ENCODE results near the gene SGTB.
A peak's percentile ranks its signal among the peaks of the same experiment; 100 is the strongest.
"Not testable (repeated sequence)": the region's sequence is repeated elsewhere in the genome, so short reads cannot be mapped to it uniquely, and the experiment has no call there.

The SGTB gene

DNA sequence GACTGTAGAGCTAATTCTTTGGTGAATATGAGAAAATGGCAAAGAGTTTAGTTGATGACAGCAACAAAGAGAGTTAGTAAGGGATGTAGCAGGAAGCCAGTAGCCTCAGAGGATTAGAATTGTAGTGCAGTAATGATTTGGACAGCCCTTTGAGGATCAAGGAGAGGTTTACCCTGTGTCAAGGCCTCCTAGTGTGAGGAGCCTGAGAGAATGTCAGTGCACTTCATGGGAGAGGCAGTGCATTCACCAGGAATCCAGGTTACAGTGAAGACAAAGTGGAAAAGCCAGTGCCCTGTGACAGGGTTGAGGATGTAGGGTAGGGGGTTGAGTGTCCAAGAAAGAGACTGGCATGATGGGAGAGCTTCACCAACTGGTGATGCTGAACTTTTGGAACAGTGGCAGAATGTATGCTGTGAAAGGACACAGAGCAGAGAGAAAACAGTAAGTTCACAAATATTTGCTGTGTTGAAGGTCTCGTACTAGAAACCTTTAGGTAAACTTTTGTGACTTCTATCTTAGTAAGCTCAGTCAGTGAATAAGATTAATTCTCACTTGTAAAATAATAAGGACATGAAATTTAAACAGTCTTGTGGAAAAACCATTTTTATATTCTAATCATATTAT lies 27.4 kb upstream of the SGTB start:
- Mint-ChIP-seq H3K9me3 (no peaks in the 10 kb centered on the region), H3K27me3 (no peaks in the 10 kb centered on the region), H3K4me3 (no peak overlapping the region), H3K36me3 (ENCODE audit: low read depth) (no peaks in the 10 kb centered on the region), H3K4me1 (ENCODE audit: low read depth) (peaks cover 5% of the 10 kb centered on the region), H3K27ac (no peak overlapping the region)
- DNase-seq: no peak

DNA sequence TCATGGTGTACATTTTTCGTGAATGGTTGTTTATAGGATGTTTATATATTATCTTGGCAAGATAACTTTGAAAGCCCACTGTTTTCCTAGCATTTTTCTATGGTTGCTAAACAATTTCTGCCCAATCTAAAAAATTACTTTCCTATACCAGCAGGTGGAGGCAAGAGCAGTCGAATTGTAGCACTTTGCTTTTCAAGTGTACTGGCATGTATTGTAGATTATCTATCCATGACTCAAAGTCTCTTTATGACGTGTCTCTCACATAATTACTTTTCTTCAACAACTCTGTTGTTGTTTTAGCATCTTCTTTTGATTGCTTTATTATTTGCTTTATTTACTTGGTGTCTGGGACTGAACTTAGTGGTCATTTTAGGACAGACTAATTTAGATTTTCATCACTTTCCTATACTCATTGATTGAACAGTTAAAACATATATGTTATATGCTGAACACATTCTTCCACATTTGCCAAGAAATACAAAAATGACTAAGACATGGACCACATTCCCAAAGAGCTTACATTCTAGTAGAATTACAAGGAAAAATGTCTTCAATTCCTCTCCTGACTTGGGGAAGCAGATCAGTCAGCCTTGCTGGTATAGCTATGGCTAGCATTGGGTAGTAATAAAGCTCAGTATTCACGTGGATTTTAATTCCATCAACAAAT lies 20.8 kb upstream of the SGTB start:
- Mint-ChIP-seq H3K27ac (no peak overlapping the region), H3K9me3 (peaks cover 3% of the 10 kb centered on the region), H3K27me3 (no peaks in the 10 kb centered on the region), H3K4me1 (ENCODE audit: low read depth) (peaks cover 16% of the 10 kb centered on the region), H3K4me3 (no peak overlapping the region), H3K36me3 (ENCODE audit: low read depth) (peaks cover 3% of the 10 kb centered on the region)
- DNase-seq: no peak

DNA sequence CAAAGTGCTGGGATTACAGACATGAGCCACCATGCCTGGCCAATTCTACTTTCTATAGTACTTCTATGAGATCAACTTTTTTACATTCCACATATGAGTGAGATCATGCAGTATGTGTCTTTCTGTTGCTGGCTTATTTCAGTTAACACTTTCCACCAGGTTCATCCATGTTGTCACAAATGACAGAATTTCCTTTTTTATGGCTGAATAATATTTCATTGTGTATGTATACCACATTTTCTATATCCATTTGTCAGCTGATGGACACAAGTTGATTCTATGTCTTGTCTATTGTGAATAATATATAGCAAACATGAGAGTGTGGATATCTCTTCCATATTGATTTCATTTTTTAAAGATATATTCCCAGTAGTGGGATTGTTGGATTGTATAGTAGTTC lies 17.3 kb upstream of the SGTB start:
- H3K36me3 Mint-ChIP-seq (ENCODE audit: low read depth): peaks cover 3% of the 10 kb centered on the region
- no peak overlapping the region for H3K27ac Mint-ChIP-seq
- peaks cover 29% of the 10 kb centered on the region for H3K4me1 Mint-ChIP-seq (ENCODE audit: low read depth)
- no peak overlapping the region for H3K4me3 Mint-ChIP-seq
- peaks cover 3% of the 10 kb centered on the region for H3K9me3 Mint-ChIP-seq
- no peaks in the 10 kb centered on the region for H3K27me3 Mint-ChIP-seq
- no peak for DNase-seq

DNA sequence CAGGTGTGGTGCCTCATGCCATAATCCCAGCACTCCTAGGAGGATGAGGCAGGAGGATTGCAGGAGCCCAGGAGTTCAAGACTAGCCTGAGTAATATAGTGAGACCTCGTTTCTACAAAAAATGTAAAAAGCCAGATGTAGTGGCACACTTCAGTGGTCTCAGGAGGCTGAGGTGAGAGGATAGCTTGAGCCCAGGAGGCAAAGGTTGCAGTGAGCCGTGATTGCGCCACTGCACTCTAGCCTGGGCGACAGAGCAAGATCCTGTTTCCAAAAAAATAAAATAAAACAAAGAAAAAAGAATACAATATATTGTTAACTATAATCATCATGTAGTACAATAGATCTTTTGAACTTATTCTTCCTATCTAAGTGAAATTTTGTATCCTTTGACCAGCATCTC lies 16.4 kb upstream of the SGTB start:
- H3K36me3 Mint-ChIP-seq (ENCODE audit: low read depth): peaks cover 3% of the 10 kb centered on the region
- H3K27ac Mint-ChIP-seq: no peak overlapping the region
- no peak overlapping the region for H3K4me3 Mint-ChIP-seq
- H3K4me1 Mint-ChIP-seq (ENCODE audit: low read depth): peaks cover 30% of the 10 kb centered on the region
- H3K27me3 Mint-ChIP-seq: no peaks in the 10 kb centered on the region
- H3K9me3 Mint-ChIP-seq: peaks cover 3% of the 10 kb centered on the region
- DNase-seq: no peak

DNA sequence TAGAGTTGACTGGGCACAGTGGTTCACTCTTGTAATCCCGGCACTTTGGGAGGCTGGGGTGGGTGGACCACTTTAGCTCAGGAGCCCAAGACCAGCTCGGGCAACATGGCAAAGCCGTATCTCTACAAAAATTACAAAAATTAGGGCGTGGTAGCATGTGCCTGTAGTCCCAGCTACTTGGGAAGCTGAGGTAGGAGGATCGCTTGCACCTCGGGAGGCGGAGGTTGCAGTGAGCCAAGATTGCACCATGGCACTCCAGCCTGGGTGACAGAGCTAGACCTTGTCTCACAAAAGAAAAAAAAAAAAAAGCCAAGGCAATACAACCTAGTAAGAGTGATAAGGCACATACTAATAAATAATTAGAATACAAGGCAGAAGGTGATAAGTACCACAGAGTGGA lies 15.9 kb upstream of the SGTB start:
- no peak overlapping the region for H3K27ac Mint-ChIP-seq
- H3K27me3 Mint-ChIP-seq: no peaks in the 10 kb centered on the region
- H3K4me3 Mint-ChIP-seq: no peak overlapping the region
- no peak for DNase-seq
- H3K4me1 Mint-ChIP-seq (ENCODE audit: low read depth): peaks cover 27% of the 10 kb centered on the region
- H3K9me3 Mint-ChIP-seq: peaks cover 3% of the 10 kb centered on the region
- H3K36me3 Mint-ChIP-seq (ENCODE audit: low read depth): peaks cover 3% of the 10 kb centered on the region

DNA sequence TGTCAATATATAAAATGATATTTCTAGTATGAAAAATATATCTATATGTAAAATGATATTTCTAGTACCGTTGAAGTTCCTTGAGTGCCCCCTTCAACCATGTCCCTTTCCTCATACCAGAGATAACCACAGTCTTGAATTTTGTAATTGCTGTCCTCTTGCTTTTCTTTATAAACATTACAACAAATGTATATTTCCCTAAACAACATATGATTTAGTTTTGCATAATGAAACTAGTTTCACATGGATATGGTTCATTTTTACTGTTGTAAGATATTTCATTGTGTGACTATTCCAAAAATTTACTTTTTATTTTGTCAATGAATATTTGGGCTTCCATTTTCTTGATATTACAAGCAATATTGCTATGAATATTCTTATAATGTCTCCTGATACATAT lies 14.1 kb upstream of the SGTB start:
- no peak for DNase-seq
- peaks cover 3% of the 10 kb centered on the region for H3K9me3 Mint-ChIP-seq
- no peak overlapping the region for H3K27ac Mint-ChIP-seq
- peaks cover 3% of the 10 kb centered on the region for H3K36me3 Mint-ChIP-seq (ENCODE audit: low read depth)
- no peak overlapping the region for H3K4me3 Mint-ChIP-seq
- H3K4me1 Mint-ChIP-seq (ENCODE audit: low read depth): peaks cover 23% of the 10 kb centered on the region
- no peaks in the 10 kb centered on the region for H3K27me3 Mint-ChIP-seq

DNA sequence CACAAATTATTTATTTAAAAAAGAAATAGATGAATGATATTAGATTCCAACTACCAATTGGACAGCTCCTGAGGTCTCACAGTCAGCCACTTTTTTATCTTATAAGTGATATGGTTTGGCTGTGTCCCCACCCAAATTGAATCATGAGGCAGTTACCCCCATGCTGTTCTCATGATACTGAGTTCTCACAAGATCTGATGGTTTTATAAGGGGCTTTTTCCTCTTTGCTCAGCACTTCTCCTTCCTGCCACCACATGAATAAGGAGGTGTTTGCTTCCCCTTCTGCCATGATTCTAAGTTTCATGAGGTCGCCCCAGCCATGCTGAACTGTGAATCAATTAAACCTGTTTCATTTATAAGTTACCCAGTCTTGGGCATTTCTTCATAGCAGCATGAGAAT lies 13.0 kb upstream of the SGTB start:
- Mint-ChIP-seq H3K4me1 (ENCODE audit: low read depth) (peaks cover 17% of the 10 kb centered on the region), H3K4me3 (no peak overlapping the region), H3K27ac (no peak overlapping the region), H3K27me3 (no peaks in the 10 kb centered on the region), H3K9me3 (peaks cover 3% of the 10 kb centered on the region), H3K36me3 (ENCODE audit: low read depth) (peaks cover 3% of the 10 kb centered on the region)
- no peak for DNase-seq

DNA sequence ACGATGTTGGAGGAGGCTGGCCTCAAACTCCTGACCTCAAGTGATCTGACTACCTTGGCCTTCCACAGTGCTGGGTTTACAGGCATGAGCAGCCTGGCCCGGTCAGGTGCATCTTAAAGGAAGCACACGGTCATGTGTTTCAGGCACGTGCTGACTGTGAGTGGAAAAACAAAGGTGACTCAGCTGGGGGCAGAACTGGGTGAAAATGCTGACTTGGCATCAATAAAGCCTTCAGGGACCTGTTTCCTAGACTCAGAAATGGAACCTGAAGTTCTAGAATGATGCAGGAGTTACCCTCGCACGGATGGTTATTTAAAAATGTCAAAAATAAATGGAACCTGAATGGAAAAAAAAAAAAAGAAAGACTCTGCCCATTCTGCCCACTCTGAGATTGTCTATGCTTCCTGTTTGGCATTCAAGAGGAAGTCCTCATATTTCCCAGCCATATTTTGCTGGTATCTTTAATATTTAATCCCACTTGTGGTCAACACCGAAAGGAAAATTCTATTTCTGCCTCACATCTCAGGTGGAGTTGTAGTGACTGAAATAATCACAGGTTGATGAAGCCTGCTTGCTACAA lies 12.4 kb upstream of the SGTB start:
- H3K36me3 Mint-ChIP-seq (ENCODE audit: low read depth); DNase-seq; H3K9me3 Mint-ChIP-seq; H3K27me3 Mint-ChIP-seq; H3K4me3 Mint-ChIP-seq; H3K27ac Mint-ChIP-seq: not testable (repeated sequence)
- peaks cover 15% of the 10 kb centered on the region for H3K4me1 Mint-ChIP-seq (ENCODE audit: low read depth)

DNA sequence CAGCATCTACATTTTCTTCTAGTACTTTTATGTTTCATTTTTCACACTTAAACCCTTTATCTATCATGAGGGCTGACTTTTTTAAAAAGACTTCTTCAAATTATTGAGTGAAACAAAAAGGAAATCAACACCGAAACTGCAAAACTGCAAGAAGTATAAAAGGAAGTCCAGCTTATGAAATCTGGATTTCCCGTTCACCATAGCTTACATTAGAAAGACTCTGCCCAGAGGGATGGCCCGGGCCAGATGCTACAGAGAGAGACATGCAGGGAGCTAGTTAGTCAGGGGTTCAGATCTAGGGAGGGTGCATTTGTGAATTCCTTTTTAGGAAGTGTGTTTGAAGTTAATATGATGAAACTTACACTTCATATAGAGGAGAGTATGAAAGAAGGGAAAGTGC lies 10.1 kb upstream of the SGTB start:
- peaks cover 15% of the 10 kb centered on the region for H3K4me1 Mint-ChIP-seq (ENCODE audit: low read depth)
- not testable (repeated sequence) for H3K36me3 Mint-ChIP-seq (ENCODE audit: low read depth); H3K4me3 Mint-ChIP-seq; H3K27me3 Mint-ChIP-seq; H3K27ac Mint-ChIP-seq; H3K9me3 Mint-ChIP-seq; DNase-seq

DNA sequence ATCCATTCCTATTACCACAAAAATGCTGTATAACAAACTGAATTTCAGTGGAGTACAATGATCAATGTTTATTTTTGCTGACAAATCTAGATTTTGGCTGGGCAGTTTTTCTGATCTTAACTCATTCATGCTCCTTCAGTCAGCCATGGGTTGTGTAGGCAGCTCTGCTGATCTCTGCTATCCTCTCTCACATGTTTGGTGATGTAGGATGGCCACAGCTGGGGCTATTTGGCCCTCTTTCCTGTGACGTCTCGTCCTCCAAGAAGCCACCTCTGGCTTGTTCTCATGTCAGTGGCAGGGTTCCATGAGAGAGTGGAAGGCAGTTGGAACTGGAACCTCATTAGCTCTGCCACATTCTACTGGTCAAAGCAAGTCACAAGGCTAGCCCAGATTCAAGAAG lies 9.0 kb upstream of the SGTB start:
- Mint-ChIP-seq H3K4me3 (no peak overlapping the region), H3K9me3 (no peaks in the 10 kb centered on the region), H3K27me3 (no peaks in the 10 kb centered on the region), H3K27ac (no peak overlapping the region), H3K36me3 (ENCODE audit: low read depth) (no peaks in the 10 kb centered on the region), H3K4me1 (ENCODE audit: low read depth) (peaks cover 15% of the 10 kb centered on the region)
- DNase-seq: no peak

DNA sequence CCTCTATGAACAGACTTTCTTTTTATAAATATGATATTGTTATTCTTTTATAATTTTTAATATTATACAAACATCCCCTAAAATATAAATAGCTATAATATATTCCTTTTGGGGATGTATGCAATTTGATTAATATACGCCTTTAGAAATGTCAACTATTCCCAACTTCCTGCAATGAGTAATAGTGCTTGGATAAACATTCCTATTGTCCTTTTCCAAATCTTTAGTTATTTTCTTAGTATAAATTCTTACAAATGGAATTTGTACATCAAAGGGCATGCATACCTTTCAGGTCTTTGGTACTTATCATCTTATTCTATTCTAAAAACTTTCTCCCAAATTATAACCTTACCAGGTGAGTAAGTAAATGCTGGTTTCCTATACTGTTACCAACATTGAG lies 6.3 kb upstream of the SGTB start:
- no peaks in the 10 kb centered on the region for H3K9me3 Mint-ChIP-seq
- DNase-seq: no peak
- no peaks in the 10 kb centered on the region for H3K27me3 Mint-ChIP-seq
- H3K4me1 Mint-ChIP-seq (ENCODE audit: low read depth): peaks cover 12% of the 10 kb centered on the region
- H3K36me3 Mint-ChIP-seq (ENCODE audit: low read depth): no peaks in the 10 kb centered on the region
- H3K4me3 Mint-ChIP-seq: no peak overlapping the region
- no peak overlapping the region for H3K27ac Mint-ChIP-seq

DNA sequence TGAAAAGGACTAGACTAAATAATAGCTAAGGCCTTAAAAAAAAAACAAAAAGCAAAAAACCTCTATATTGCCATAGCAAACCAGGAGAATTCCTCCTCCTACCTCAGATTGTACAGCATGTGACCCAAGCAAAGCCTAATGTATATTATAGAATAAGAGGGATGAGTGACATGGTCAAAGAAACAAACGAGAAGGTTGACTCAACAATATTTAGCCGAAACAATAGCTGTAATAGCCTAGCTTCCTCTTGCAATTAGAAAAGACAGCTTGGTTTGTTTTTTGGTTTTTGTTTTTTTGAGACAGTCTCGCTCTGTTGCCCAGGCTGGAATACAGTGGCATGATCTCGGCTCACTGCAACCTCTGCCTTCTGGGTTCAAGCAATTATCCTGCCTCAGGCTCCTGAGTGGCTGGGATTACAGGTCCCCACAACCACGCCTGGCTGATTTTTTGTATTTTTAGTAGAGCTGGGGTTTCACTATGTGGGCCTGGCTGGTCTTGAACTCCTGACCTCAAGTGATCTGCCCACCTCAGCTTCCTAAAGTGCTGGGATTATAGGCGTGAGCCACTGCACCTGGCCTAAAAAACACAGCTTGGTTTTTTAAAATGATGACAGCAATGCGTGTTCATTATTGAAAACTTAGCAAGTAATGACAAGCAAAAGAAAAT lies 5.7 kb upstream of the SGTB start:
- DNase-seq: no peak
- Mint-ChIP-seq H3K27ac (no peak overlapping the region), H3K4me1 (ENCODE audit: low read depth) (peaks cover 18% of the 10 kb centered on the region), H3K4me3 (no peak overlapping the region), H3K27me3 (no peaks in the 10 kb centered on the region), H3K9me3 (no peaks in the 10 kb centered on the region), H3K36me3 (ENCODE audit: low read depth) (peaks cover 5% of the 10 kb centered on the region)

DNA sequence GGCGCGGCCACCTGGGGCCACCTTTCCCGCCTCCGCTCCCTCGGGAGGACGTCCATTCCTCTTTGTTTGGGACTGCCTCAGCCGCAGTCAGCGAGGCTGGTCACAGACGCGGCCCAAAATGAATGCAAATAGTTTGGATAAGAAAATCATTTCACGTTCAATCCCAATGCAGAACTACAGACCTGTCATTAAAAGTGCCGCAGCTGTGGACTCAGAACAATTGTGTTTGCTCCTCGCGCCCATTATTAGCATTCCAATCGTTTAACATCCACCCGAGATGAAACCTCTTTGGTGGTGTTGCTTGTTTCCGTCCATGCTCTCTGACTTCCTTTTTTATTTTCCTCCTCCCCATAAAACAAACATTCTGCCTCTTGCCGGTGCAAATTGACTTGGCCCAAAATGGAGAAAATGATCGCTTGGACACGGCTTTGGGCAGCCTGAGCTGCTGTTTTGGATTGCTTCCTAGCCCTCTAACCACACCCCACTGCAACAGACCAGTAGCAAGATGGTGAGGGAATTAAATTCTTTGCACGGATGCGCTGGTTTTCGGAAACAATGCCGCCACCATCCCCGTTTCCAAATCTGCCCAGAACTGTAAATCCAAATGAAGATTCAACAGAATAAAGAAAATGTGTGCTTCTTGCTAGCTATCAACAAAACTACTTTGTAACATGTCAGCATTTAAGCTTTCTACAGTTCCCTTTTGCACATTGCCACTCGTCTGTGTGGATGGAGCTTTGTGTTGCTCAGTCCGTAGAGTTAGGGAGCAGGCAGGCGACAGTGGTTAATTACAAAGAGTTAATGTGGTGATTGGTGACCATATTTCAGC lies 880 bp upstream of the SGTB start:
- peak overlapping the region; percentile 89 for H3K4me3 Mint-ChIP-seq
- no peaks in the 10 kb centered on the region for H3K9me3 Mint-ChIP-seq
- H3K27me3 Mint-ChIP-seq: no peaks in the 10 kb centered on the region
- DNase-seq: no peak
- peak overlapping the region; percentile 86 for H3K27ac Mint-ChIP-seq
- H3K36me3 Mint-ChIP-seq (ENCODE audit: low read depth): peaks cover 21% of the 10 kb centered on the region
- H3K4me1 Mint-ChIP-seq (ENCODE audit: low read depth): peaks cover 27% of the 10 kb centered on the region

DNA sequence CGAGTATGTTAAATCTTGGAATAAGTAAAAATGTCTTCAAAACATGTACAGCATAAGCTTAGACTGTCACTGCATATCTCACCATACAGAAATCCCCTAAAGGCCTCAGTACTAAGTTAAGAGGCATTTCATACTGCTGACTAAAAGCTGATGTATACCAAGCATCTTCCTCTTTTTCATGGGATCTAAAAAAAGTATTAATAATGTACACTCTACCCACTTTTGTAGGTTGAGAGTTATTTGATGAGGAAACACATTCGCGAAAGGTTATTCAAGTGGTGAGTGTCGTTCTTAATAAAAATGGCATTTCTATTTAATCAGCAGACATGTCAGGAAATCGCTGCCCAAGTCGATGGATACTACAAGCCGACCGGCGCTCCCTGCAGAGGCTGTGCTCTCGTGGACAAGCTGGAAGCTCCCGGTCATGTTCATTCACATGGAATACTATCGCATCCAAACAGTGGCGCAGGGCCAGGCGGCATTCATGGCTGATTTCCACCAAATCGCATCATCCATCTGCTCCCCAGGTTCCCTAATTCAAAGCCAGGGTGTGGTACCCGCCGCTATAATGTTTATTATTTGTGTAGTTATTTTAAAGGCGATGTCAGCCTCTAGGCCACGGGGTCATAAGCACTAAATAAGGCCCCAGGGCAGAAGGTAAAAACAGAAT lies 724 bp downstream of the SGTB start:
- Mint-ChIP-seq H3K4me3 (peak overlapping the region; percentile 89), H3K4me1 (ENCODE audit: low read depth) (peaks cover 27% of the 10 kb centered on the region), H3K27me3 (no peaks in the 10 kb centered on the region), H3K36me3 (ENCODE audit: low read depth) (peaks cover 21% of the 10 kb centered on the region), H3K9me3 (no peaks in the 10 kb centered on the region), H3K27ac (peak overlapping the region; percentile 88)
- DNase-seq: peak; percentile 55
